Endothelial cell of umbilical vein (primary cell): ENCODE results near the gene CGB2. TPM values are rescaled to one million over a fixed set of nuclear protein-coding genes. Genes with fewer than 3 reads are reported as not detected.

Experiments used
- BruUV-seq: library from RNA; stranded (reverse); fragments of 400-500 nt; replicated peaks from 2 replicates; lab custom pipeline; 2021; lab: Mats Ljungman, UMichigan
- CTCF ChIA-PET: fragments of 300-600, 350-600 bp; sonication (Branson Sonifier 250); formaldehyde crosslinking; loops from one replicate; lab custom pipeline; 2021; ENCODE audit warnings: antibody characterized with exemption, inconsistent platforms; lab: Charles Lee
- POLR2A ChIA-PET: fragments of 300-600, 350-600 bp; sonication (Branson Sonifier 250); formaldehyde crosslinking; loops from one replicate; lab custom pipeline; 2021; ENCODE audit warnings: antibody characterized with exemption, inconsistent platforms; lab: Charles Lee
- DNase-seq: peaks from one replicate; pipeline ENCODE4 v3.0.0-alpha.2; 2011; ENCODE audit warnings: low read depth, low spot score
- FAIRE-seq: peaks from 2 replicates; lab custom pipeline; 2011; peaks lifted over from hg19 to GRCh38; lab: Jason Lieb, UNC
- H2AFZ ChIP-seq: 2 replicates; pipeline ENCODE4 v1.6.0; 2012; ENCODE audit warnings: low read depth, low read length, control low read depth, inconsistent platforms
- H3K27ac ChIP-seq: 2 replicates; pipeline ENCODE4 v1.5.1; 2011; ENCODE audit warnings: low read depth, mild to moderate bottlenecking, control low read depth, low read length, moderate library complexity; ENCODE audit not compliant: insufficient read depth
- H3K27me3 ChIP-seq, 2 experiments: 2 replicates each; pipeline versions ENCODE4 v1.6.0 to v1.6.1; 2011; ENCODE audit warnings: low read length in 2 of 2, mixed read lengths in 1 of 2; ENCODE audit not compliant: control insufficient read depth in 2 of 2, insufficient read depth in 2 of 2
- H3K36me3 ChIP-seq, 2 experiments: 2 replicates in 1 of 2; 3 replicates in 1 of 2; pipeline ENCODE4 v1.5.1; 2011; ENCODE audit warnings: low read length in 2 of 2, mild to moderate bottlenecking in 1 of 2, moderate library complexity in 1 of 2; ENCODE audit not compliant: control insufficient read depth in 2 of 2, insufficient read depth in 2 of 2; ENCODE audit errors: extremely low read depth in 1 of 2
- H3K4me1 ChIP-seq: 3 replicates; pipeline ENCODE4 v1.5.1; 2011; ENCODE audit warnings: mild to moderate bottlenecking, low read length; ENCODE audit not compliant: control insufficient read depth, insufficient read depth; ENCODE audit errors: extremely low read depth
- H3K4me2 ChIP-seq: 2 replicates; pipeline ENCODE4 v1.6.1; 2011; ENCODE audit warnings: low read length, control low read depth, mixed read lengths; ENCODE audit not compliant: insufficient read depth
- H3K4me3 ChIP-seq, 3 experiments: fragments of 200-600 bp in 1 of 3; sonication (generic), shearing (Covaris generic) in 1 of 3; replicated peaks in 1 of 3; 2 replicates each; pipeline ENCODE4 v1.5.1; 2011 to 2016; ENCODE audit warnings: control low read depth in 3 of 3, low read length in 3 of 3, mild to moderate bottlenecking in 2 of 3, inconsistent platforms in 1 of 3, low read depth in 1 of 3, moderate library complexity in 1 of 3; ENCODE audit not compliant: insufficient read depth in 1 of 3
- H3K79me2 ChIP-seq: 2 replicates; pipeline ENCODE4 v1.6.0; 2012; ENCODE audit warnings: low read length, inconsistent platforms; ENCODE audit not compliant: control insufficient read depth, insufficient read depth
- H3K9ac ChIP-seq: replicated peaks from 2 replicates; pipeline ENCODE3; 2011; ENCODE audit warnings: low read length, control low read depth; ENCODE audit not compliant: insufficient read depth; ENCODE audit errors: extremely low read depth
- H3K9me1 ChIP-seq: replicated peaks from 3 replicates; pipeline ENCODE4 v1.6.0; 2011; ENCODE audit warnings: mild to moderate bottlenecking, low read length; ENCODE audit not compliant: control insufficient read depth, insufficient read depth; ENCODE audit errors: extremely low read depth
- H3K9me3 ChIP-seq: replicated peaks from 2 replicates; pipeline ENCODE4 v1.5.1; 2012; ENCODE audit warnings: low read length, inconsistent platforms; ENCODE audit not compliant: control insufficient read depth, insufficient read depth
- H4K20me1 ChIP-seq: replicated peaks from 2 replicates; pipeline ENCODE3; 2011; ENCODE audit warnings: mild to moderate bottlenecking, low read length; ENCODE audit not compliant: control insufficient read depth, insufficient read depth; ENCODE audit errors: extremely low read depth
- CTCF ChIP-seq, 2 donors: IDR thresholded peaks; 1 replicate in 1 of 2; 2 replicates in 1 of 2; pipeline ENCODE4 v1.5.1; 2011; ENCODE audit warnings: low read length in 2 of 2, mild to moderate bottlenecking in 2 of 2, moderate library complexity in 2 of 2, control low read depth in 1 of 2, inconsistent platforms in 1 of 2, low read depth in 1 of 2; ENCODE audit not compliant: insufficient read depth in 1 of 2; ENCODE audit errors: extremely low read depth in 1 of 2
- EZH2 ChIP-seq: IDR thresholded peaks from 2 replicates; pipeline ENCODE4 v1.6.1; 2012; ENCODE audit warnings: borderline replicate concordance, low read depth, mild to moderate bottlenecking, moderate library complexity, low read length, inconsistent platforms; ENCODE audit not compliant: severe bottlenecking
- FOS ChIP-seq: IDR thresholded peaks from 2 replicates; pipeline ENCODE4 v1.6.1; 2011; ENCODE audit warnings: mild to moderate bottlenecking, low read length, moderate library complexity, borderline replicate concordance; ENCODE audit not compliant: insufficient read depth
- GATA2 ChIP-seq: IDR thresholded peaks from 2 replicates; pipeline ENCODE4 v1.7.0; 2011; ENCODE audit warnings: low read depth, mild to moderate bottlenecking, moderate library complexity, mixed read lengths, low read length; ENCODE audit not compliant: insufficient read length, insufficient read depth
- JUN ChIP-seq: IDR thresholded peaks from 2 replicates; pipeline ENCODE4 v1.6.1; 2011; ENCODE audit warnings: borderline replicate concordance, low read depth; ENCODE audit not compliant: insufficient read length, insufficient read depth
- MAX ChIP-seq: IDR thresholded peaks from 2 replicates; pipeline ENCODE4 v1.6.1; 2011; ENCODE audit not compliant: insufficient read depth, insufficient read length
- MYC ChIP-seq: IDR thresholded peaks from one replicate; pipeline ENCODE4 v1.6.1; 2011; ENCODE audit warnings: mild to moderate bottlenecking, low read depth, low read length
- POLR2A ChIP-seq: IDR thresholded peaks from 2 replicates; pipeline ENCODE4 v1.6.1; 2012; ENCODE audit warnings: low read depth, mild to moderate bottlenecking, control low read depth, low read length
- POLR2AphosphoS5 ChIP-seq: IDR thresholded peaks from 2 replicates; pipeline ENCODE4 v1.6.1; 2012; ENCODE audit warnings: low read depth, mild to moderate bottlenecking, control low read depth, low read length, moderate library complexity; ENCODE audit not compliant: insufficient read depth
- dilution Hi-C: fragments of 300-500 bp; cut with MboI; formaldehyde crosslinking; loops from one replicate; pipeline ENCODE4 v1.15.0; 2019; ENCODE audit warnings: low sequenced_read_pairs; ENCODE audit not compliant: extremely low pct_ligation_motif_present
- intact Hi-C: fragments of 100-400 bp; cut with micrococcal nuclease; formaldehyde crosslinking; loops from one replicate; pipeline ENCODE4 v1.10.0; 2022
- polyA plus RNA-seq, 4 experiments: library from polyadenylated mRNA; depleted of rRNA in 3 of 4; stranded (reverse) in 3 of 4; unstranded in 1 of 4; fragments of >200 nt; gene quantifications; 2 replicates each; pipeline versions ENCODE4 v1.2.1 to v1.2.3, GENCODE V29; 2011 to 2012; ENCODE audit warnings: missing spikeins in 1 of 4
- total RNA-seq: library from RNA; stranded (reverse); gene quantifications from 2 replicates; pipeline ENCODE4 v1.2.3, GENCODE V29; 2021

The CGB2 gene
- total and polyA plus RNA-seq, 2 donors (not counting 3 experiments of a cell fraction or from before 2014, with no cell fraction given) = not detected

- H4K20me1 ChIP-seq = no peaks in the 10 kb centered on the region
- no TSS peak for BruUV-seq
- H3K27me3 ChIP-seq = no peaks in the 10 kb centered on the region
- intact Hi-C loops (loop anchor here (10.0 kb wide), 2 partner anchors 165 to 355 kb away; partner anchors contain the start of genes DBP, HRC and TRPM4), dilution Hi-C loops (no loop called here)
- no peak overlapping the region for H3K9ac ChIP-seq
- H3K9me3 ChIP-seq = no peaks in the 10 kb centered on the region
- FAIRE-seq (no peak), DNase-seq (no peak)
- ChIA-PET CTCF (no interaction called here), POLR2A (no interaction called here)
- H3K79me2 ChIP-seq = peaks cover 35% of the 10 kb centered on the region
- peaks cover 0 to 9% of the 10 kb centered on the region in 2 experiments for H3K36me3 ChIP-seq
- H3K27ac ChIP-seq = no peak overlapping the region
- H3K9me1 ChIP-seq = no peaks in the 10 kb centered on the region
- no peak overlapping the region for H3K4me2 ChIP-seq
- no peak for TF ChIP-seq MAX
- TF ChIP-seq POLR2AphosphoS5 = no peak
- TF ChIP-seq EZH2 = no peak
- no peak for TF ChIP-seq FOS
- TF ChIP-seq MYC = no peak
- TF ChIP-seq GATA2 = no peak
- no peak for TF ChIP-seq POLR2A
- TF ChIP-seq JUN = no peak
- no peak for TF ChIP-seq CTCF (IDR thresholded peaks at IDR 0.05; ENCODE audit: extremely low read depth in 1 of 2, insufficient read depth in 1 of 2, low read depth in 1 of 2, low read length in 2 of 2)
- no peak overlapping the region for H3K4me3 ChIP-seq
- no peak overlapping the region for H2AFZ ChIP-seq
- peaks cover 14% of the 10 kb centered on the region for H3K4me1 ChIP-seq
Measured at GRCh38 chr19:48989701-48990291, 41.9 kb upstream of the CGB2 start.
